Measurements from ENCODE around the gene FKBP1A. TPM values are rescaled to one million over a fixed set of nuclear protein-coding genes. Genes with fewer than 3 reads are reported as not detected.

Gene FKBP1A
- total and polyA plus RNA-seq, 9 of the 15 experiments (the other 6 are each of a cell fraction or from before 2014, with no cell fraction given) = 48.8 to 502 (median 89.6) TPM

GRCh38 chr20:1325173-1326030, 67.5 kb downstream of the FKBP1A start (continued):
- TF ChIP-seq CHD7 (IDR thresholded peaks at IDR 0.05; ENCODE audit: low read depth, low read length) (no peak), HEY1 (CRISPR knock-in tag; IDR thresholded peaks at IDR 0.05; ENCODE audit: borderline replicate concordance) (no peak), ZNF324 (CRISPR knock-in tag; IDR thresholded peaks at IDR 0.05) (no peak), E2F3 (CRISPR knock-in tag; IDR thresholded peaks at IDR 0.05) (peak; percentile 35; the same call in 1 of the 2 replicates), ZC3H11A (IDR thresholded peaks at IDR 0.05; ENCODE audit: low read depth, low read length) (no peak), ZNF780A (CRISPR knock-in tag; IDR thresholded peaks at IDR 0.05) (no peak), CREB1 (IDR thresholded peaks at IDR 0.05) (peak; percentile 70; the same call in 1 of the 2 replicates), CREB1 (CRISPR knock-in tag; IDR thresholded peaks at IDR 0.05) (peak; percentile 84), ZNF431 (CRISPR knock-in tag; IDR thresholded peaks at IDR 0.05) (no peak), ZNF3 (CRISPR knock-in tag; IDR thresholded peaks at IDR 0.05) (no peak), PCBP2 (IDR thresholded peaks at IDR 0.05; ENCODE audit: low read depth, low read length, poor library complexity, severe bottlenecking) (no peak)
- TF ChIP-seq, protein P1, sequence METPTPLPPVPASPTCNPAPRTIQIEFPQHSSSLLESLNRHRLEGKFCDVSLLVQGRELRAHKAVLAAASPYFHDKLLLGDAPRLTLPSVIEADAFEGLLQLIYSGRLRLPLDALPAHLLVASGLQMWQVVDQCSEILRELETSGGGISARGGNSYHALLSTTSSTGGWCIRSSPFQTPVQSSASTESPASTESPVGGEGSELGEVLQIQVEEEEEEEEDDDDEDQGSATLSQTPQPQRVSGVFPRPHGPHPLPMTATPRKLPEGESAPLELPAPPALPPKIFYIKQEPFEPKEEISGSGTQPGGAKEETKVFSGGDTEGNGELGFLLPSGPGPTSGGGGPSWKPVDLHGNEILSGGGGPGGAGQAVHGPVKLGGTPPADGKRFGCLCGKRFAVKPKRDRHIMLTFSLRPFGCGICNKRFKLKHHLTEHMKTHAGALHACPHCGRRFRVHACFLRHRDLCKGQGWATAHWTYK (CRISPR knock-in tag; IDR thresholded peaks at IDR 0.05) = no peak
- TF ChIP-seq, protein P2, sequence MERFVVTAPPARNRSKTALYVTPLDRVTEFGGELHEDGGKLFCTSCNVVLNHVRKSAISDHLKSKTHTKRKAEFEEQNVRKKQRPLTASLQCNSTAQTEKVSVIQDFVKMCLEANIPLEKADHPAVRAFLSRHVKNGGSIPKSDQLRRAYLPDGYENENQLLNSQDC (CRISPR knock-in tag; IDR thresholded peaks at IDR 0.05) = no peak

Measured in K562 (cell line).